RPMI7951 (cell line): ENCODE measurements around the gene SLC66A2. TPM values are rescaled to one million over a fixed set of nuclear protein-coding genes. Genes with fewer than 3 reads are reported as not detected.

Experiments
- DNase-seq: peaks from one replicate; pipeline ENCODE4 v3.0.0-alpha.2; 2012; ENCODE audit warnings: low read depth
- total RNA-seq: library from RNA; depleted of rRNA; stranded (reverse); fragments of >200 nt; shearing (Covaris generic); gene quantifications from 2 replicates; pipeline ENCODE4 v1.2.3, GENCODE V29; 2014

SLC66A2 gene
- total RNA-seq, 1 experiment from 2014 or later = 15.4 TPM

GRCh38 chr18:79904357-79905147 lies 46.9 kb downstream of the SLC66A2 start:
- DNase-seq = no peak

- DNase-seq = no peak
These were observed 47.6 kb downstream of the SLC66A2 start for GRCh38 chr18:79903787-79904356.

DNA sequence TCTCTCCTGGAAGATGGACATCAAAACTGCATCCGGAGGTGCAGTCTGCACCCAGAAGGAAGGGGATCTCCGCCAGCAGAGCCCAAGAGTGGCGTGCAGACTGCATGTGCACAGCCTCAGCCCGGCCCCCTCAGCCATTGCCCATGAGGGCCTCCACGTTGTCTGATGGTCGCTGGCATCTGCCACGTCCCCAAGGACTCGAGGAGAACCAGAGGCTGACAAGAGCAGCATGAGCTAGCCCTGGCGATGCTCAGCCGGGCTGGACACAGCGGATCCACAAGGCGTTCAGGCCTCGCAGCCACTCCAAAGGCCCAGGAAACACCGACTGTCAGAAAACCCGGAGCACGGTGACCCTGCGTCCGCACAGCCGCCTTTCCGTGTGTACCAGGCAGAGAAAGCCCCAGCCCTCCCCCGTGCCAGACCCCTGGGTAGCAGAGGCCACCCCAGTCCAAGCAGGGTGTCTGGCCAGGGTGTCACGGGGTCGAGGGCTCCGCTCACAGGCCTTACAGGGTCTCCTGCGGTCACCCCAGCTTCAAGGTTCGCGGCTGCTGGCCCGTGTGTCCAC lies 48.3 kb downstream of the SLC66A2 start:
- DNase-seq = no peak

GRCh38 chr18:79902640-79903039 lies 48.8 kb downstream of the SLC66A2 start:
- no peak for DNase-seq

DNA sequence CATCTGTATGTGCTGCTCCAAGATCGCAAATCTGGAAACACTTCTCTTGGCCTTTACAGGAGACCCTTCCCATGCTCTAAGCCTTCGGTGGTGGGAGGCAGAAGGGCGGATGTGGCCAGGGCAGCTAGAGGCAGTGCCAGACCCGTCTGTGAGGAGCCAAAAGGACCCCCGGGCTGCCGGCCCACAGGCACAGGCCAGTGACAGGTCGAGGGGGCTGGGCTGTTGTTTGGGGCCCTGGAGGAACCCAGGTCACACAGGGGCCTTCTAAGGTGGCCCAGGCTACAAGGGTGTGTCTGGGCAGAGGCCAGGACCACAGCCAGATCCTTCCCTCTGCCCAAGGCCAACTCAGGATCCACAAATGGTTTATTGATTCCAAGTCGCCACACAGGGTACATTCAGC lies 49.4 kb downstream of the SLC66A2 start:
- DNase-seq = no peak

DNA sequence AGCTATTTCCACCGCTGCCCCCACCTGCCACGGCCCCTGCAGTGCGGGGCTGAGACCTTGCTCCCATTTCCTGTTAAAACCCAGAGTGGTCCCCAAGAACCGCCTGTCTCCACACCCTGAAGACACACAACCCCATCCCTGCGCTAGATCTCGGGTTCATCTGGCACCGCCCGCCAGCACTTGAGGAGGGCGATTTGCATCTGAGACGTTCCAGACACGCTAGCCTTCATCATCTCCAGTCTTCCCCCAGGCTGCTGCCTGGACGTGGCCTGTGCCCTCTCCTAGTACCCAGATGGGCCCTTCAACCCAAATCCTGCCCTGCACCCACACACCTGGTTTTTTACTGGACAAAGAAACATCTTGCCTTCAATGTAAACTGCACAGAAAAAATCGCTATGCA lies 49.8 kb downstream of the SLC66A2 start:
- DNase-seq = no peak

- DNase-seq = no peak
These were observed 50.6 kb downstream of the SLC66A2 start for GRCh38 chr18:79900610-79901570.

DNA sequence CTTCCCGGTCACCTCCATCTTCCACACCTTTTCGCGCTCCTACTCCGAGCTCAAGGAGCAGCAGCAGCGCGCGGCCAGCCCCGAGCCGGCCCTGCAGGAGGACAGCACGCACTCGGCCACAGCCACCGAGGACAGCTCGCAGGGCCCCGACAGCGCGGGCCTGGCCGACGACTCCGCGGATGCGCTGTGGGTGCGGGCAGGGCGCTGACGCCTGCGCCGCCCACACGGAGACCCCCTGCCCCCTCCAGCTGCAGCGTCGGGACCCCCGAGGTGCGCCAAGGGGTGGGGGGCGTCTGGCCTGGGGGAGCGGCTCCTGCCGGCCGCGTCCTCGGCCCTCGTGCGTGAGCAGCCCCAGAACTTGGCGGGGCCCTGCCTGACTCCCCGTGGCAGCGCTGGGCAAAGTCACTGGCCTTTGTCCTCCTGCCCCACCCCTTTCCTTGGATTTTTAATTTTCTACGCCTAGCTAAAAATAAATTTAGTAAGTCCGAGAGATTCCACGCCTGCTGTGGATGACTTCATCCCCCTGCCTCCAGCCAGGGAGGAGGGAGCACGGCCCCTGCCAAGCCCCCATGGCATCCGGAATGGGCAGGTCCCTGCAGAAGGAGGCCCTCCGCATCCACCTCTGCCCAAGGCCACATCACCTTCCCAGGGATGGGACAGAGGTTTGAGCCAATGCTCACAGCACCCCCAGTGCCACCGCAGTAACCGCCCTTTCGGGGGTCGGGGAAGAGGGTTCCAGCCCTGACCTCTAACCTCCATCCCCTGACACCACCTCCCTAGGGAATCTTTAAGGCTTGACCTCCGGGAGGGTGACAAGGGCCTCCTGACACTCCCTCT lies 51.6 kb downstream of the SLC66A2 start:
- no peak for DNase-seq

DNA sequence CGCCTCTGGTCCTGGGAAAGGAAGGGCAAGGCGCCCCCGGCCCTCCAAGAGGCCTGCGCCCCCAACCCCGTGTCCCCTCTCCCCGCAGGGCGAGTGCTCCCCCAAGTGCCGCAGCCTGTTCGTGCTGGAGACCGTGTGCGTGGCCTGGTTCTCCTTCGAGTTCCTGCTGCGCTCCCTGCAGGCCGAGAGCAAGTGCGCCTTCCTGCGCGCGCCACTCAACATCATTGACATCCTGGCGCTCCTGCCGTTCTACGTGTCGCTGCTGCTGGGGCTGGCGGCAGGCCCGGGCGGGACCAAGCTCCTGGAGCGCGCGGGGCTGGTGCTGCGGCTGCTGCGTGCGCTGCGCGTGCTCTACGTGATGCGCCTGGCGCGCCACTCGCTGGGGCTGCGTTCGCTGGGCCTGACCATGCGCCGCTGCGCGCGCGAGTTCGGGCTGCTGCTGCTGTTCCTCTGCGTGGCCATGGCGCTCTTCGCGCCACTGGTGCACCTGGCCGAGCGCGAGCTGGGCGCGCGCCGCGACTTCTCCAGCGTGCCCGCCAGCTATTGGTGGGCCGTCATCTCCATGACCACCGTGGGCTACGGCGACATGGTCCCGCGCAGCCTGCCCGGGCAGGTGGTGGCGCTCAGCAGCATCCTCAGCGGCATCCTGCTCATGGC lies 52.4 kb downstream of the SLC66A2 start:
- no peak for DNase-seq

- no peak for DNase-seq
These were observed 53.4 kb downstream of the SLC66A2 start for GRCh38 chr18:79897940-79898625.

- DNase-seq = no peak
These were observed 54.7 kb downstream of the SLC66A2 start for GRCh38 chr18:79896738-79897137.

DNA sequence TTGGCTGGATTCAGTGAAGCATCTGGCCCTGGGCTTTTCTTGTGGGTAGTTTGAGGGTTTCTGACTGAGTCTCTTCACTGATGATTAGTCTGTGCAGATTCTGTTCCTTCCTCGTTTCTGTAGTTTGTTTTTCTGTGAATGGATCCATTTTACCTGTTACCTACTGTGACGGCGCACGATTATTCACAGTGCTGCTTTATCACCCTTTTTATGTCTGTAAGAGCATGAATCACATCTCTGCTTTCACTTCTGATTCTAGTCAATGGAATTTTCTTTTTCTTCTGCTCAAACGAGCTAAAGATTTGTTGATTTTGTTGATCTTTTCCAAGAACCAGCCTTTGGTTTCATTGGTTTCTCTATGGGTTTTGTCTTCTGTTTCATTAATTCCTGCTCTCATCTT lies 60.8 kb downstream of the SLC66A2 start:
- no peak for DNase-seq

- no peak for DNase-seq
These were observed 61.9 kb downstream of the SLC66A2 start for GRCh38 chr18:79889569-79889968.

GRCh38 chr18:79888016-79888415 lies 63.4 kb downstream of the SLC66A2 start:
- DNase-seq = no peak

GRCh38 chr18:79887181-79888000 lies 64.1 kb downstream of the SLC66A2 start:
- DNase-seq = no peak

DNA sequence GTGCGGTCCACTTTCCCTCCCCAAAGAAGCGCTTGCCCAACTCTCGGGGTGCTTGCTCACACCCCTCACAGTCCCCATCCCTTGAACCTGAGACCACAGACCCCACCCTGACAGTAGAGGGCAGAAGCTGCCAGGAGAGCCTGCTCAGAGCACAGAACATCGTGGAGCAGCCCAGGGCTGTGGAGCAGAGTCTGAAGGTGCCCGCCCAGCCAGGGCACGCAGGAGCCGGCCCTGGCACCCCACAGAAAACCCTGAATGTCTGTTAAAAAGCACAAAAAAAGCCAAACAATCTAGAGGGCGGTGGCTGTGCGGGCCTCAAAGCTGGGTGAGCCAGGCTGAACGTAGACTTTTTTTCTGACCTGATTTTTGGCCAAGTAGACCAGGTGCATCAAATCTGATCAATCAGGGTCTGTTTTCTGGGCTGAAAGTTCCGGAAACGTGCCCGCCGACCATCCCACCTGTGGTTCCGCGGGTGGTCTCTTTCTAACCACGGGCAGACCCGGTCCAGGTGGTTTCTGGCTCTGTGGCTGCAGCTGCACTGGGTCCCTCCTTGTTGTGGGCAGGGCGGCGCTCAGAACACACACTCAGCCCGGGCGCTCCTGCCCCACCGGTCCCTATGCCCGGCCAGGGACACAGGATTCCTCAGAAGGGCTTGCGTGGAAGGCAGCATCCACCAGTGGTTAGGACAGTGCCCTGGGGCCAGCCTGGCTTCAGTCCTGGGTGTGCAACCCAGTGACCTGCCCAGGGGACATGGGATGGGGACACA lies 66.3 kb downstream of the SLC66A2 start:
- no peak for DNase-seq

- DNase-seq = no peak
These were observed 67.0 kb downstream of the SLC66A2 start for GRCh38 chr18:79884294-79884962.
